HG02571 (cell line): ENCODE measurements around the gene C1orf35.

Experiments used
- ATAC-seq: cut with Tn5 transposase; IDR thresholded peaks from one replicate; pipeline ENCODE4 v1.9.1; 2021; ENCODE audit warnings: mild to moderate bottlenecking, moderate library complexity; ENCODE audit not compliant: unreplicated experiment

The C1orf35 gene

DNA sequence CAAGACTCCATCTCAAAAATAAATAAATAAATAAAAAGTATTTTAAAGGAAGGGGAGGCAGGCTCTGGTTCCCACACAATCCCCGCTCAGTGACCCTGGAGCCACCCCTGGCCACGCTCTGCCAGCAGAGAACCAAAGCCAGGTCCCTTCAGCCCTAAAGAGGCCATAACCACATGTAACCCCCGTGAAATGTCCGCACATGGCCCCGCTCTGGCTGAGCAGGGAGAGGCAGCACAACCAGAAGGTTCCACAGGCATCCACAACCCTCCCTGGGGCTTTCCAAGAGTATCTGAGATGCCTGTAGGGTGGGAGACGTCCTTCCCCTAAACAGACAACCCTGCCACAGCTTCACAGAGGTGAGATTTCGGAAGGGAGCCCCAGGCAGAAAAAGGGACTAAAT, 22.0 kb downstream of the C1orf35 start:
- no peak for ATAC-seq

DNA sequence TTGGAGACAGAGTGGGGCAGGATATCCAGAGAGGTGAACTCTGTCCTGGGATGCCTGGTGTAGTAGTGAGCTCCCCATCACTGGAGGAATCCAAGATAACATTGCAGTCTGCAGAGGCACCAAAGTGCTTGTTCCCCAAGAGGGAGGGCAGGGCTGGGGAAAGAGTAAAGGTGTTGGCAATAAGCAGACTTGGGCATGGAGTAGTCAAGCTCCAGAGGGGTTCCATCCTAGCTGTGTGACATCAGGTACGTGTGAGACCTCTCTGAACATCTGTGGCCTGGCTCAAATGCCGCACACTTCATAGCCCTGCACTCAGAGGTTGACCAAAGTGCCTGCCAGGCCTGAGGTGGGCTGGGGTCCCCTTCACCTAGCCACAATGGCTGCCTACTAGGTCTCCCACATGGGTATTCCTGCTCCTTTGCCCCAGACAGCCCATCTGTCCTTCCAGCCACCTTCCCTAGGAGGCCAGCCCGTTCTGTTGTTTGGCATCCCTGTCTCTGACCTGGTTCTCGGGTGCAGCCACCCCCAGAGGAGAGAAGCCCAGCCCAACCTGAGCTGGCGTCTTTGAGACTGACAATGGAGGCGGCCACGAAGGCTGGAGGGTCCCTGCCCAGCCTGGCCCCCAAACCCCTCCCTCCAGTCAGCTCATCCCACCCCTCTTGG, 23.4 kb downstream of the C1orf35 start:
- ATAC-seq = no peak

DNA sequence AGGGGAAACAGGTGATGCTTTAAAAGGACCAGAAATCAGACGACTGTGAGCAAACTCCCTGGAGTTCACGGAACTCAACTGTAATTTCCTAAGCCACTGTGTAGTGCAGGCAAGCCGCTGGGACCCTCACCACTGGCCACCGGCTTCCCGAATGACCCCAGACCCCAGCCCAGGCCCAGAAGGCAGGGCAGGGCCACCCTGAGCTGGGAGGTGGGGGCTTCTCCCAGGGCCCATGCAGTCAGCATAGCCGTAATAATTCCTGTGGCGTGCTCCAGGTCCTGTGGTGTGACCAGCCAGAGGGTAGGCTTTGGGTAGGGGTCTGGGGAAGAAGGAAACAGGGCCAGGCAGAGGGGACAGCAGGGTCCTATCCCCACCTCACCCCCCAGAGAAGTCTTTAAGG, 24.1 kb downstream of the C1orf35 start:
- no peak for ATAC-seq

DNA sequence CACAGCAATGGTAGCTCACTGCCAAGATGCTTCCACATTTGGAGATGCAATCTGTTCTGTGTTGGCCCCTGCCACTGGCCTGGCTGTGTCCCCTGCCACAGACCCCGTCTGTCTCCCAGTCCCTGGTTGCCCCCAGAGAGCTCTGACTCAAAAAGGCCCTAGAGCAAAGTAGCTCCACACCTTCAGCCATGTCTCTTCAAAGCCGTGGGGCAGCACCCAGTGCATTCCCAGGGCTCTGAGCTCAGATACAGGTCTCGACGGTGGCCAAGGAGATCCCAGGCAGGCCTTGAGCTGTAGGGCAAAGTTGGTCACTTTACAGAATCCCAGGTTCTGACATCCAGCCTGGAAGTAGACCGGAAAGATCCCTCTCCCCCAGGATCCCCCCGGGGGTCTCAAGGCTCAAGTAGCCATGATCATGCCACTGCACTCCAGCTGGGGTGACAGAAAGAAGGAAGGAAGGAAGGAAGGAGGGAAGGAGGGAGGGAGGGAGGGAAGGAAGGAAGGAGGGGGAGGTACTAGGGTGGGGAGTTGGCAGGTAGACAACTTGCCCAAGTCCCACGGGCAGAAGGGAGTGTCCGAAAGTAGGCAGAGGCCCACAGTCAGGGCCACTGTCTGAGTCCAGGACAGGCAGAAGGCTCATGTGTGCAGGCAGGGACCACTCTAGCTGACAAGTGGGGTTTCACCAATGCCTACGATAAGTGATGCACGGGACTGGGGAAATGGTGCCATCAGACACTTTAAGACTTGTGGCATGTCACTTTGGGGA, 25.4 kb downstream of the C1orf35 start:
- no peak for ATAC-seq

DNA sequence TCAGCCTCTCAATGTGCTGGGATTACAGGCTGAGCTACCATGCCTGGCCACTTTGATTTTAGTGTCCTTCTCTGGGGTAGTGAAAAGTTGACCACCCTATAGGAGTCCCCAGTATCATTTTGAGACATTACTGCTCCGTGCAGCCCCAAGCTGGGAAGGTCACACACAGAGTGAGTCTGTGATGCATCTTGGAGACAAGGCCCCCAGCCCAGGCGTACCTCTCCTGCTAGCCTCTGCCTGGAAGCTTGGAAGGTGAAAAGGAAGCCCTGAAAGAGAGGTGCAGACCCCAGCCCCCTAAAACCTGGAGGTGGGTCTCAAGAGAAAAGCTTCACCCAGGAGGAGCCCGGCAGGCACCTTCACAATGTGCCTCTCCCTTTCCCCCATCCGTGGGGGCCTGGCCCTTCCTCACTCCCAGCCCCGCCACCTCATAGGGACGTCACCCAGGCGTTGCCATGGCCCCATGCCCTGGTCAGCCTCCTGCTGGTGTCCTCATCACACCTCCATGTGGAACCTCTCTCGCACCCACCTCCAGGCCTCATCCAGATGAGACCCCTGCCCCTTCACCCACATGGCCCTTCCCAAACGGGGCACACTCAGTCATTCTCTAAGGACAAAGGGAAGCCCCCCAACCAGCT, 26.2 kb downstream of the C1orf35 start:
- no peak for ATAC-seq

DNA sequence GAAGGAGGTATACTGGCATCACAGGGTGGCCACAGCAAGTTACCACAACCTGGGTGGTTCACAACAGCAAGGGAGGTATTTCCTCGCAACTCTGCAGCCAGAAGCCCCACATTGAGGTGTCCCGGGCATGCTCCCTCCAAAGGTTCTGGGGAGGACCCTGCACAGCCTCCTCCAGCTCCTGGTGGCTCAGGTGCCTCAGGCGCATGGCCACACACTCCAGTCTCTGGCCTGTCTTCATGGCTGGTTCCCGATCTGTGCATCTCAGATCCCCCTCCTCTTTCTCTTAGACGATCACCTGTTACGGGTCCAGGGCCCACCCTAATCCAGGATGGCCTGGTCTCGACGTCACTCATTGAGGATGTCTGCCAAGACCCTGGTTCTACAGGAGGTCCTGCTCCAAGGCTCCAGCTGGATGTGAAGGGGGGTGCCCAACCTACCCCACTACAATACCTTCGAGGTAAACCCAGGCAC, 27.3 kb downstream of the C1orf35 start:
- no peak for ATAC-seq

DNA sequence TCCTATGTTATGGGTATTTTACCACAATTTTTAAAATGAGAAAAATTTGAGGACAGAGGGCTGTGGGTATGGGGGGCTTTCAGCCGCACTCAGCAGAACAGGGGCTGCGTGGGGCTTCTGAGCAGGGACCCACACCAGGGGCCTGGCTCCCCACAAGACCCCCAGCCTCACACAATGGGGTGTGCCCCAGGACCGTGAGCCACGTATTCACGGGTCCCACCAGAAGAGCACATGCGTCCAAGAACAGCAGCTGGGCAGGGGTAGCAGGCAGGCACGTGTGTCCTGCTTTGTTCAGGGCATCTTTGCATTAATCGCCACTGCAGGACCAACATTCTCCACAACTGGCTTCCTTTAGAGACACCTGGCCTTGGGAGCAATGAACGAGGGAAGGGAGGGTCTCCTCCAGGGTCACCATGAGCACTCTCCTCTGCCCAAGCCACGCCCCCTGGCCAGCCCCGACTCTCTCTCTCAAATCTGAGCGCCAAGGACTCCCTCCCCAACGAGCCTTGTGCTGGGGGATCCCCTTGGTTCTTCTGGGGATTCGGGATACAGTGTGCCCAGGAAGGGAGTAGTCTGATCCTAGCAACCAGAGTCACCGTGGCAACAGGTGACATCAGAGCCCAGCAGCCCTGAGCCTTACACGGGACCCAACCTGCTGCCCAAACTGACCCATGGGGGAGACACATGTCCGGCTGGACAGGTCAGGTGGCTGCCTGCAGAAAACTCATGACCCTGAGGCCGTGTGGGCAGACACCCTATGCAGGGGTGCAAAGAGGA, 28.0 kb downstream of the C1orf35 start:
- ATAC-seq = no peak

DNA sequence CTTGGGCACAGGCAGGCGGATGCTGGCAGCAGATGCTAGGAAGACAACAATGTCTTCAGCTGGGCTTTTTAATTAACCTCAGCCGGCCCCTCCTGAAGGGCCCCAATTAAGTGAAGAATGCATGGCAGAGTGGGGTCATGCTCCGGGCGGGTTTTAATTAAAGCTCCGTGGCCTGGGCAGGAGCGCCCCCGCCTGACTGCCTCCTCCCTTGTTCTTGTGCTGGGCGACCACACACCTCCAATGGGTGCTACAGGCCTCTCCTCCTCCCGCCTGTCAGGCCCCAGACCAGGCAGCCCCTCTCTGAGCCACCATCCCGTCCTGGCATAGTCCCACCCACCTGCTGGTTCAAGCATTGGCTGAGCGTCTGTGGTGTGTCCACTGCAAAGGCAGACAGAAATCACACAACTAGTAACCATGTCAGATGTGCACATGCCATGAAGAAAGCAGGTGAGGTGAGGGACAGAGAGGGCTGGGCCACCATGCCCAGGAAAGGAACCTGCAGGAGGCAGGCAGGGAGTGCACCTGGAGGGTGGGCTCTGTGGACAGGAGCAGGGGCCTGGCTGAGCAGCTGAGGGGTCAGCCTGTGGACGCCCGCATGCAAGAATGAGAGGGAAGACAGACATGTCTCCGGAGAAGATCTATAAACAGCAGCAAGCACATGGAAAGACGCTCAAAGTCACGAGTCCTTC, 29.1 kb downstream of the C1orf35 start:
- ATAC-seq = no peak

DNA sequence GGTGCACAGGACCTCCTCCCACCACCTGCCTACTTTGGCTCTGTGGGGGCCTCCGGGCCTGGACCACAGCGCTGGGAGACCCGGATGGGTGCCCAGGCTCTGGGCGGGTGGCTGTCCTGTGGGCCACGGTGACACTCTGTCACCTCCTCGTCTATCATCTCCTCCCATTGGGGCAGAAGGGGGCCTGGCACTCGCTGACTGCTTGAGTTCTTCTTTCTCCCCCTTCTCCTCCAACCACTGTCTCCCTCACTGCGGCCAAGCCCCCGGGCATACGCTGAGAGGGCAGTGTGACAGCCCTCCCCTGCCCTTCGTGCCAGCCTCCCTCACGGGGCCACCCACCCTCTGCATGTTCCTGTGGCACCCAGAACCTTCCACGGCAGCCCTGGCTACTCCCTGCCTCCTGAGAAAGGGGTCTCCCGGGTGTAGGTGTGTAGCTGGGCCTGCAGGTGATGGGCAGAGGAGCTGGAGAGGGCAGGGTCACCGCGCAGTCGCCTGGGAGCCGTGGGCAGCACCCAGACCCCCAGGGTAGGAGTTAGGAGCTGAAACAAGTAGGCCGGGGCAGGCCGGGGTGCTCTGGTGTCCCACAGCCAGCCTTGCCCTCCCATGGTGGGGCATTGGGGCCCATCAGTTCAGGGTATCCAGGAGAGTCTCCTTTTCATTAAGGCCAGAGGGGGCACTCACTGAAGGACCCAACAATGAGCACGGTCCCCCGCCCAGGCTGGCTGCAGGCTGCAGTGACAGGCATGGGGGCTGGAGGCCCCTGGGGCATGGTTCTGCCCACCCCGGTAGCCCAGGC, 29.9 kb downstream of the C1orf35 start:
- no peak for ATAC-seq

DNA sequence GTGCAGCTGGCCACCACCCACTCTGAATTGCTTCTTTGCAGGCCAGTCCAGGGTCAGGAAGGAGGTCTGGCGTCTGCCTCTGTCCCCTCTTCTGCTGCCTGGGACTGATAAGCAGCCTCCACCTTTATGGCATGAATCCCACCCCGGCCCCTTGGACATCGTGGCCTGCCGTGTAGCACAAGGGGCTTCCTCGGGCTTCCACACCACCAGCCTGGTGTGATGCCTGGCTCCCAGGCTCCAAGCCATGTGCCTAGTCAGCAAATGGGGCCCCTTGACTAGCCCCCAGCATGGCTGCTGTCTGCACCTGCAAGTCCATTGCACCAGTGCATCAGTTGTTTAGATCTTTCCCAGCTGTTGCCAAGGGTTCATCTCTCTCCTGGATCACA, 30.5 kb downstream of the C1orf35 start:
- no peak for ATAC-seq

DNA sequence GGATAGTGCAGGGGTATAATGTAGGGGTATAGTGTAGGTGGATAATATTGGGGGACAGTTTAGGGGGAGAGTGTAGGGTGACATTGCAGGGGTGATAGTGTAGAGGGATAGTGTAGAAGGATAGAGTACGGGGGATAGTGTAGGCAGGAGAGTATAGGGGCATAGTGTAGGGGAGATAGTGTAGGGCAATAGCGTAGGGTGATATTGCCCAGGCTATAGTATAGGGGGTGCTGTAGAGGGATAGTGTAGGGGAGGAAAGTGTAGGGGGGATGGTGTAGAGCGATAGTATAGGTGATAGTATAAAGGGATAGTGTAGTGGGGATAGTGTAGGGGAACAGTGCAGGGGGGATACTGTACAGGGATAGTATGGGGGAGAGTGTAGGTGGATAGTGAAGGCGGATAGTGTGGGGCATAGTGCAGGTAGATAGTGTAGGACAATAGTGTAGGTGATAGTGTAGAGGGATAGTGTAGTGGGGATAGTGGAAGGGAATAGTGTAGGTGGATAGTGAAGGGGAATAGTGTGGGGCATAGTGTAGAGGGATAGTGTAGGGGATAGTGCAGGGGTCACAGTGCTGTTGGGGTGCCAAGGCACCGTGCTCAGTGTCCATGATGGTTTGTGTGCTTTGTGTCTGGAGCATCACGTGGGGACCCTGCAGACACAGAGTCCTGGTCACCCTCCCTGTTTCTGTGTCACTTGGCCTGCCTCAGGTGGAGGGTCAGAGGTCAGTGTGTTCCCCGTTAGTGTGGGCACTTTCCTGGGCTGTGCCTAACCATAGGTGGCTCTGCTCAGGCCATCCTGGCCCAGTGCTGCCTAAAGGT, 31.1 kb downstream of the C1orf35 start:
- ATAC-seq = no peak

DNA sequence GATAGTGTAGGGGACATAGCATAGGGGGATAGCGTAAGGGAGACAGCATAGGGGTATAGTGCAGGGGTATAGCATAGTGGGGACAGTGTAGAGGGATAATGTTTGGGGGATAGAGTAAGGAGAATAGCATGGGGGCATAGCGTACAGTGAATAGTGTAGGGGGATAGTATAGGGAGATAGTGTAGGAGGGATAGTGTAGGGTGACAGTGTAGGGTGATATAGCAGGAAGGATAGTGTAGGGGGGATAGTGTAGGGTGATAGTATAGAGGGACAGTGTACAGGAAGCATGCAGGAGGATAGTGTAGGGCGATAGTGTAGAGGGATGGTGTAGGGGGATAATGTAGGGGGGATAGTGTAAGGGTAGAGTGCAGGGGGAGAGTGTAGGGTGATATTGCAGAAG, 32.3 kb downstream of the C1orf35 start:
- no peak for ATAC-seq

DNA sequence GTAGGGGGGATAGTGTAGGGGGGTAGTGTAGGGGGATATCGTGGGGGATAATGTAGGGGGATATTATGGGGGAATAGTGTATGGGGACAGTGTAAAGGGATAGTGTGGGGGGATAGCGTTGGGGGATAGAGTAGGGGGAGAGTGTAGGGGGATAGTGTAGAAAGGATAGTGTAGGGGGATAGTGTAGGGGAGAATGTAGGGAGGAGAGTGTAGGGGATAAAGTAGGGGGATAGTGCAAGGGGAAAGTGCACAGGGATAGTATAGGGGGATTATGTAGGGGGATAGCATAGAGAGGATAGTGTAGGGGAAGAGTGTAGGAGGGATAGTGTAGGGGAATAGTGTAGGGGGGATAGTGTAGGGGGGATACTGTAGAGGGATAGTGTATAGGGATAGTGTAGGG, 33.0 kb downstream of the C1orf35 start:
- ATAC-seq = no peak

DNA sequence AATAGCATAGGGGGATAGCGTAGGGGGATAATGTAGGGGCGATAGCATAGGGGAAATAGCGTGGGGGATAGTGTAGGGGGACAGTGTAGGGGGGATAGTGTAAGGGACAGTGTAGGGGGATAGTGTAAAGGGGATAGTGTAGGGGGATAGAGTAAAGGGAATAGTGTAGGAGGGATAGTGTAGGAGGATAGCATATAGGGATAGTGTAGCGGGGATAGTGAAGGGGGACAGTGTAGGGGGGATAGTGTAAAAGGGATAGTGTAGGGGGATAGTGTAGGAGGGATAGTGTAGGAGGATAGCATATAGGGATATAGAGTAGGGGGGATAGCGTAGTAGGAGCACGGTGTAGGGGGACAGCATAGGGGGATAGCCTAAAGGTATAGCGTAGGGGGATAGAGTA, 34.8 kb downstream of the C1orf35 start:
- ATAC-seq = no peak

DNA sequence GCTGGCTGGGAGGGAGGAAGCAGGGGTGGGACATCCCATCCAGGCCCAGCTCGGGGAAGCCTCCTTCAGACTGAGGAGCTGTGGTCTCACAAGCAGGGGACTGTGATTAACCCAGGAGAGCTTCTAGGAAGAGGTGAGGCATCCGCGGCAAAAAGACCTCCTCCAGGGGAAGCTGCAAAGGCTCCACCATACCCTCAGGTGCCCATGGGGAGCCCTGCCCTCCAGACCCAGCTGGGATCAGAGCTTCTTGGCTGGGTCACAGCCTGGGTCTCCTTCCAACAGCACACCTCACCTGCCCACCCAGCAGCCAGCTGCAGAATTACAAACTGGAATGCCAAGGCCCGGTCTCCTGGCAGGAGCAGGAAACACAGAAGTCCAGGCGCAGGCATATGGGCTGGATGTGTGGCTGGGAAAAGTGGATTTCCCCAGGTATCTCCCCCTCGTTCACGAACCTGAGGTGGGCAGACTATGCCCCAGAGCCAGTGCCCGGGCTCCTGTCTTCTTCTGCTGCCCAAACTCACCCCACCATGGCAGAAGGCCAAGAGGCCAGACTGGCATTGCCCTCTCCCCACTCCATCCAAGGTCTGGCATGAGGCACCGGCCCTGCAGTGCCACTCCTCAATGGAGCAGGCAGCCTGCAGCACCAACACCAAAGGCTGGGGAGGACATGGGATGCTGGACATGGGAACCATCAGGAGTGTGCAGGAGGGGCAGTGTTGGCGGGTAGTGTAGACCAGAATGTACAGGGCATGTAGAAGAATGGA, 36.1 kb downstream of the C1orf35 start:
- no peak for ATAC-seq

DNA sequence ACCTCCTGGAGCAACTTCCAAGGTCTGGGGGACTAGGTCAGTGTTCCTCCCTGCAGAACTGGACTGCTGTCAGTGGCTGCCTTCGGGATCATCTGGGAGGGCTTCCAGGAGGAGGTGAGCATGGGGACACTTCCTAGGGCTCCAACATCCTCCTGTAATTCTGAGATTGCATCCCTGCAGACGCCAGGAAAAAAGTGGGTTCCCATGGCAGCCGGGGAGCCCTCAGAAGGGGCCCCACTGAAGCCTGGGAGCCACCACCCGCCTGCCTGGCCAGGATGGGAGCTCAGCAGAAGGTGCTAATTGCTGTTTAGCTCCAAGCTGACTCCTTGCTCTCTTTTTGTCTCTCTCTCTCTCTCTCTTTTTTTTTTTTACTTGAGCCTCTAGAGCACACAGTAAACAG, 36.7 kb downstream of the C1orf35 start:
- no peak for ATAC-seq

DNA sequence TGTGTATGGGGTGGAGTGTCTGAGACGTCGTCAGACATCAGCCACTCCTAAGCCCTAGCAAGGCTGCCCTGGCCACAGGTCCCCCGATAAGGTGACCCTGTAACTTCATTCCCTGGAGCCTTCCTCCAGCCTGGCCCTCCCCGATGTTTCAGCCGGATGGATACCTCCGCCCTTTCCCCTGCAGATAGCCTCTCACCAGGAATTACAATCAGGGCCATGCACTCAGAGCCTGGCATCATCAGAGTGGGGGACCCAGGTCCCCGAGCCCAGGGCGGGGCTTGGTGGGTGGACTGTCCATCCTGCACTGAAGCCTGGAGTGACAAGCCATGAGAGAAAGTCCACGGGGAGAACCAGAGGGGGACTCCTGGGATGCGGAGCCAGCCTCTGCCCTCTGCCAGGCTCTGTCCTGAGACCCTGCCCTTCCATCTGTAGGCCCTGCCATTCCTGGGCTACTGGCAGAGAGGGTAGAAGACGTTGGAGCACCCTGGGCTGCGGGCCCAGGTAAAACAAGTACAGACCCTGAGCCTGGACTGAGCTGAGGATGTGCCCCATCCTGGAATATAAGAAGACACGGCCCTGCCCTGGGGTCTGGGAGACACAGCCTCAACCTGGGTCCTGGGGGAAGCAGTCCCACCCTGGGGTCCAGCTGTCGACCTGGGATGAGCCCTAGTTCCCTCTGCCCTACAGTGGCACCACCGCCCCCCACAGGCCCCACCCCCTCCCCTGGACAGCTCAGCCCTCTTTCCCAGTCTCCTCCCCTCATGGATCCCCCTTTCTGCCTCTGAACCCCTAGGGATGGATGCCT, 37.4 kb downstream of the C1orf35 start:
- no peak for ATAC-seq
